CD4-positive, alpha-beta T cell treated with Interleukin-6 at 100 ng/mL for 8 hours (primary cell): ENCODE results near the gene GIN1.
"Not testable (repeated sequence)": the region's sequence is repeated elsewhere in the genome, so short reads cannot be mapped to it uniquely, and the experiment has no call there.

Source experiments
- DNase-seq: peaks from one replicate; pipeline ENCODE4 v3.0.0-alpha.2; 2020; ENCODE audit warnings: mixed read lengths, low spot score

GIN1 gene

GRCh38 chr5:103109277-103109676 is 10.7 kb downstream of the GIN1 start:
- no peak for DNase-seq

GRCh38 chr5:103108086-103108485 is 11.9 kb downstream of the GIN1 start:
- DNase-seq: no peak

- DNase-seq: no peak
These were observed 17.7 kb downstream of the GIN1 start for GRCh38 chr5:103102234-103102633.

GRCh38 chr5:103101079-103101750 is 18.7 kb downstream of the GIN1 start:
- no peak for DNase-seq

GRCh38 chr5:103098993-103099392 is 20.9 kb downstream of the GIN1 start:
- no peak for DNase-seq

- DNase-seq: no peak
These were observed 25.2 kb downstream of the GIN1 start for GRCh38 chr5:103094737-103095136.

GRCh38 chr5:103093727-103094126 is 26.2 kb downstream of the GIN1 start:
- no peak for DNase-seq

GRCh38 chr5:103092676-103093075 is 27.3 kb downstream of the GIN1 start:
- no peak for DNase-seq

GRCh38 chr5:103090791-103091190 is 29.1 kb downstream of the GIN1 start:
- no peak for DNase-seq

- DNase-seq: no peak
These were observed 30.7 kb downstream of the GIN1 start for GRCh38 chr5:103089272-103089671.

- no peak for DNase-seq
These were observed 33.4 kb downstream of the GIN1 start for GRCh38 chr5:103086547-103086946.

GRCh38 chr5:103079796-103080195 is 40.1 kb downstream of the GIN1 start:
- DNase-seq: no peak

- DNase-seq: no peak
These were observed 44.5 kb downstream of the GIN1 start for GRCh38 chr5:103075442-103075841.

- DNase-seq: not testable (repeated sequence)
These were observed 46.4 kb downstream of the GIN1 start for GRCh38 chr5:103073500-103073899.

GRCh38 chr5:103066326-103066725 is 53.6 kb downstream of the GIN1 start:
- DNase-seq: no peak

GRCh38 chr5:103060424-103060954 is 59.4 kb downstream of the GIN1 start:
- no peak for DNase-seq

GRCh38 chr5:103059525-103059924 is 60.4 kb downstream of the GIN1 start:
- DNase-seq: no peak

GRCh38 chr5:103057208-103058130 is 62.5 kb downstream of the GIN1 start:
- no peak for DNase-seq

GRCh38 chr5:103046706-103047105 is 73.2 kb downstream of the GIN1 start:
- DNase-seq: not testable (repeated sequence)

- no peak for DNase-seq
These were observed 78.8 kb downstream of the GIN1 start for GRCh38 chr5:103041071-103041676.

- no peak for DNase-seq
These were observed 82.1 kb downstream of the GIN1 start for GRCh38 chr5:103037673-103038455.

GRCh38 chr5:103036601-103037000 is 83.3 kb downstream of the GIN1 start:
- no peak for DNase-seq
